ENCODE measurements around the gene PRDM12. TPM values are rescaled to one million over a fixed set of nuclear protein-coding genes. Genes with fewer than 3 reads are reported as not detected.

Gene PRDM12
- total and polyA plus RNA-seq, 2 of the 8 experiments (the other 6 are each of a cell fraction or from before 2014, with no cell fraction given) = 0.14 to 0.22 TPM

DNA sequence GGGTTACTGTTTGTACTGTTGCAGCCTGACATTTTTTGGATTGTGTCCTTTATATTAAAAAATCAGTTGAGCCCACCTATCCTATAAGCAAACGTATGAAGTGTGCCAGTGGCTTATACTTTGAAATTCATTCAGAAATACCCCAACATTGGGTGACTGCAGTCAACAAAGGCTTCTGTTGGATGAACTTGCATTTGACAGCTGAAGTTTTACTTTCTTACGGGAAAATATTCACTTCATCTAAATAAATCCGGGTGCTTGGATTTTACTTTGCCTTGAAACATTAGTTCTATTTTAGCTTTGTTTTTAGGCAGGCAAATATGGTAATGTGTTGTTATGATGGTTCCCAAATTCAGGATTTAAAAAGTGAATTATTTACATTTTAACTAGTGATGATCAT lies 50.9 kb downstream of the PRDM12 start:
- H2BK12ac ChIP-seq (ENCODE audit: low read depth, low read length) = no peak overlapping the region
- H3K4ac ChIP-seq (replicated peaks; ENCODE audit: insufficient read length, low read depth, low read length) = no peak overlapping the region
- H2AK5ac ChIP-seq (ENCODE audit: low read depth, low read length) = no peak overlapping the region
- H4K91ac ChIP-seq (replicated peaks; ENCODE audit: insufficient read length, low read length) = no peak overlapping the region
- H3K23ac ChIP-seq (ENCODE audit: insufficient read length) = no peak overlapping the region
- no peak overlapping the region for H2BK20ac ChIP-seq (ENCODE audit: low read length)
- no peaks in the 10 kb centered on the region for H3K9me3 ChIP-seq (ENCODE audit: insufficient read depth in 2 of 2, low read depth in 1 of 2, low read length in 1 of 2)
- 77% methylated on average over 3 of the region's 3 CpGs; no CpG with 5 or more reads in 1 of the 2 experiments for WGBS, 2 experiments (ENCODE audit: extremely low coverage in 1 of 2, insufficient coverage in 1 of 2, insufficient read length in 1 of 2, insufficient replicate concordance in 2 of 2, low coverage in 1 of 2, low lambda C conversion rate in 2 of 2, missing lambda C conversion rate in 1 of 2)
- peaks cover 0 to 16% of the 10 kb centered on the region in 2 experiments for H4K20me1 ChIP-seq (replicated peaks in 1 of 2; ENCODE audit: control insufficient read depth in 1 of 2, insufficient read depth in 2 of 2, low read length in 2 of 2)
- DNase-seq (ENCODE audit: low read depth in 1 of 2, low spot score in 2 of 2) = no peak
- H3K14ac ChIP-seq (ENCODE audit: insufficient read length) = no peak overlapping the region
- ChIA-PET POLR2A (ENCODE audit: partially characterized antibody) (interaction anchor here (0.9 to 1.3 kb wide), 4 partner anchors 10 to 41 kb away, joined by 3 to 6 read pairs (median 3); no protein-coding TSS in a partner anchor), CTCF (ENCODE audit: partially characterized antibody) (interaction anchor here (0.8 to 3.2 kb wide), 8 partner anchors 9 to 151 kb away, joined by 3 to 29 read pairs (median 5); no protein-coding TSS in a partner anchor)
- peak overlapping the region in 2 of 4 experiments; percentile 68 to 72; a peak in 3 of 8 replicates for H3K4me3 ChIP-seq (ENCODE audit: extremely low read depth in 1 of 4, insufficient read depth in 2 of 4, low read depth in 3 of 4, low read length in 4 of 4)
- no peak overlapping the region for H2BK120ac ChIP-seq (replicated peaks; ENCODE audit: low read depth, low read length)
- peaks cover 2 to 9% (median 3%) of the 10 kb centered on the region in 4 experiments; a peak in 4 of 7 replicates for H3K4me1 ChIP-seq (replicated peaks in 1 of 4; ENCODE audit: control insufficient read depth in 3 of 4, insufficient read depth in 4 of 4, low read length in 3 of 4)
- no peak overlapping the region for H4K5ac ChIP-seq (ENCODE audit: insufficient read length, low read depth, low read length)
- no peak overlapping the region for H3K18ac ChIP-seq (ENCODE audit: extremely low read depth, low read length)
- peak overlapping the region; percentile 84 to 96 for H3K4me2 ChIP-seq (ENCODE audit: insufficient read depth in 1 of 2, low read depth in 2 of 2, low read length in 2 of 2)
- peaks cover 0 to 68% of the 10 kb centered on the region in 2 experiments; a peak in 3 of 4 replicates for H3K79me2 ChIP-seq (ENCODE audit: control insufficient read depth in 1 of 2, insufficient read depth in 2 of 2, low read length in 2 of 2)
- H2BK5ac ChIP-seq (ENCODE audit: low read depth, low read length) = no peak overlapping the region
- no peaks in the 10 kb centered on the region for H3K27me3 ChIP-seq (replicated peaks in 1 of 4; ENCODE audit: control insufficient read depth in 3 of 4, extremely low read depth in 1 of 4, insufficient read depth in 3 of 4, low read length in 3 of 4)
- H3K27ac ChIP-seq (ENCODE audit: low read depth, low read length) = no peak overlapping the region
- no peak overlapping the region; a peak in 1 of 7 replicates for H3K9ac ChIP-seq (replicated peaks in 1 of 4; ENCODE audit: extremely low read depth in 1 of 4, low read depth in 3 of 4, low read length in 3 of 4)
- no peak for FAIRE-seq
- H3K23me2 ChIP-seq (ENCODE audit: low read depth, low read length) = peaks cover 5% of the 10 kb centered on the region
- peaks cover 5% of the 10 kb centered on the region for H3K79me1 ChIP-seq (ENCODE audit: low read depth, low read length)
- no peak overlapping the region for H2AFZ ChIP-seq (ENCODE audit: low read length)
- no peak overlapping the region for H4K8ac ChIP-seq (ENCODE audit: extremely low read depth, insufficient read depth, low read length)
- H2BK15ac ChIP-seq (ENCODE audit: low read length) = no peak overlapping the region
- H3K36me3 ChIP-seq (ENCODE audit: control insufficient read depth in 2 of 4, insufficient read depth in 4 of 4, low read length in 3 of 4) = no peaks in the 10 kb centered on the region; a peak in 1 of 8 replicates
- H3K56ac ChIP-seq (replicated peaks; ENCODE audit: insufficient read length, low read depth, low read length) = no peak overlapping the region
- TF ChIP-seq YY1 (IDR thresholded peaks at IDR 0.05; ENCODE audit: low read depth, low read length) (no peak), SRF (IDR thresholded peaks at IDR 0.05; ENCODE audit: low read depth, low read length) (no peak), BRCA1 (IDR thresholded peaks at IDR 0.05; ENCODE audit: low read depth, low read length) (no peak), SUZ12 (IDR thresholded peaks at IDR 0.05; ENCODE audit: low read length) (no peak), ASH2L (IDR thresholded peaks at IDR 0.05; ENCODE audit: low read length) (no peak), TAF7 (optimal IDR thresholded peaks at IDR 0.05; ENCODE audit: borderline replicate concordance, low read depth, low read length) (no peak), SP1 (IDR thresholded peaks at IDR 0.05; ENCODE audit: low read depth, low read length) (no peak), TBP (IDR thresholded peaks at IDR 0.05; ENCODE audit: low read depth, low read length) (no peak), JUN (IDR thresholded peaks at IDR 0.05; ENCODE audit: low read depth, low read length) (no peak), PHF8 (conservative IDR thresholded peaks at IDR 0.05; ENCODE audit: low read depth, low read length) (no peak), POU5F1 (IDR thresholded peaks at IDR 0.05; ENCODE audit: low read depth, low read length) (no peak)
- TF ChIP-seq, protein P1, sequence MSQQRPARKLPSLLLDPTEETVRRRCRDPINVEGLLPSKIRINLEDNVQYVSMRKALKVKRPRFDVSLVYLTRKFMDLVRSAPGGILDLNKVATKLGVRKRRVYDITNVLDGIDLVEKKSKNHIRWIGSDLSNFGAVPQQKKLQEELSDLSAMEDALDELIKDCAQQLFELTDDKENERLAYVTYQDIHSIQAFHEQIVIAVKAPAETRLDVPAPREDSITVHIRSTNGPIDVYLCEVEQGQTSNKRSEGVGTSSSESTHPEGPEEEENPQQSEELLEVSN (IDR thresholded peaks at IDR 0.05) = no peak
